Stimulated activated CD8-positive, alpha-beta memory T cell treated with anti-CD3 and anti-CD28 coated beads, Interleukin-4, amount 100 ng/mL, for 1 hour (primary cell): Measurements from ENCODE around the gene PSMC2.
A peak's percentile ranks its signal among the peaks of the same experiment; 100 is the strongest.

Source experiments
- DNase-seq, 2 donors: peaks; one replicate each; pipeline ENCODE4 v3.0.0-alpha.2; 2020; ENCODE audit warnings: low read depth in 2 of 2, low spot score in 1 of 2

PSMC2 gene

DNA sequence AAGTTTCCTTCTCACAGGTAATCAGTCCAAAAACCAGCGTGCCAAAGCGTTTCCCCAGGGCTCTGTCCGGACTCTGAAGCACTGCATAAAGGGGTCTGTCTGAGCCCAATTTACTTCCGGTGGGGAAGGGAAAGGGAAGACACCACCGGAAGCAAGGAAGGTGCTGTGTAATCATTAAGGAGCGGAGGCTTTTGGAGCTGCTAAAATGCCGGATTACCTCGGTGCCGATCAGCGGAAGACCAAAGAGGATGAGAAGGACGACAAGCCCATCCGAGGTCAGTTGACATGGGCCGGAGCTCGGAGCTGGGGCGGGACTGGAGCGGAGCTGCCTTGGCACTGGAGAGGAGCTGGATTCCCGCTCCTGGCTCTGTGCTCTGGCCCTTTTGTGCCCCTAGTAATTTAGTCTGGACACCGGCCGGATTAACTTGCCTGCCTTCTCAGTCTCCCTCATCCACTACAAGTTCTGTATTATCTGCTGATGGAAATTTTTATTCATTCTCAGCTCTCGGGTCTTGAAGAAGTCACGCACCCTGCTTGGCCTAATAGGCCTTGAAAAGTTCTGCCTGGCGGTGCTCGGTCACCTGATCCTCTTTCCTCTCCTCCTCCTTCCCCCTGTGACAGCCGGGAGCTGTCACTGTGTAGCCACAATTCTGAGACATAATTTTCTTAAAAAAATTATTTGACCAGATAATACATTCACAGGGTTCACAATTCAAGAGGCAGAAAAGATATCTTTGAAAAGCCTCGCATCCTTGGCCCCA lies at the start of gene PSMC2:
Gene PSMC2, plus strand, starts transcription at position 137 of the 761 bp plus-strand sequence. Its CDS starts 69 bp downstream, at position 206.
- peak; percentile 49 to 72 for DNase-seq

GRCh38 chr7:103297837-103298179 lies 49.6 kb upstream of the PSMC2 start:
- no peak for DNase-seq

- no peak for DNase-seq
Measured at GRCh38 chr7:103299660-103300059, 47.8 kb upstream of the PSMC2 start.

DNA sequence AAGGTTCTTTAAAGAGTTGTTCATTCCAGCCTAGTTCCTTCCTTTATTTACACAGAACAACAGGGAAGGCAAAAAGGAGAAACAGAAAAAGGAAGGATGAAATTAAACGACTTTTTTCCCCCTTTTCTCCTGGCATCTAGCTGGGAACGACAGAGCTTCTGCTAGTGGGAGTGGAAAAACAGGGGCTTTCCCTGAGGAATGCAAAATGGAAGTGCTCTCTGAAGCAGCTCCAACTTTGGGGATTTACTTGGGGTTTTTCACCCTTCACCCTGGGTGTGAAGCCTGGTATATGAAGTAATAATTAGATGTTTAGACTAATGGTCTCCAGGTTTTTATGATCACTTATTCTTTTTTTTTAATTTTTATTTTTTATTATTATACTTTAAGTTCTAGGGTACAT lies 46.0 kb upstream of the PSMC2 start:
- DNase-seq, result no peak

- no peak for DNase-seq
Measured at GRCh38 chr7:103307503-103308231, 39.8 kb upstream of the PSMC2 start.

- DNase-seq, result no peak
Measured at GRCh38 chr7:103314852-103315251, 32.6 kb upstream of the PSMC2 start.

DNA sequence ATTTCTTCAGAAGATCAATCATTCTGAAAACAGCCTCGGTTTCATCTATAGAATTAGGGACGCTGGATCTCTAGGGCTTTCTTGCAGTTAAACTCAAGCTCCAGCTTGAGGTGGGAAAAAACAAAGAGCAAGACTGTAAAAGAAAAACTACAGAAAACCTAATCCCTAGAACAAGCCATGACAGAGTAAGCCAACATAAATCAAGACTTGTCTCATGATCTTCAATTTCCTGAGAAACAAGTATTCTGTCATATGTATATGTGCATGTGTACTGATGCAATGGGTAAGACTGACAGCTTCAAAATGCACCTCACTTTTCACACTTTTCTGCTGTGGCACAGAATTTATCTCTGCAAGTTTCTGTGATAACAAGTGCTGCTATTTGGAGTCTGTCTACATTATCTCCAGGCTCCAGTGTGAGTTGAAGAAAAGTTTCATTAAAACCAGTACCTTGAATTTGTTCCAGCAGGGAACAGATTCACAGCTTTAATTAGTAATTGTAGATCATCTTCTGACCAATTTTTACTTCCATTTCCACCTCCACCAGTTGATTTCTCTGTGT lies 31.0 kb upstream of the PSMC2 start:
- no peak for DNase-seq

GRCh38 chr7:103317009-103317408 lies 30.4 kb upstream of the PSMC2 start:
- no peak for DNase-seq

- no peak for DNase-seq
Measured at GRCh38 chr7:103325744-103326143, 21.7 kb upstream of the PSMC2 start.

DNA sequence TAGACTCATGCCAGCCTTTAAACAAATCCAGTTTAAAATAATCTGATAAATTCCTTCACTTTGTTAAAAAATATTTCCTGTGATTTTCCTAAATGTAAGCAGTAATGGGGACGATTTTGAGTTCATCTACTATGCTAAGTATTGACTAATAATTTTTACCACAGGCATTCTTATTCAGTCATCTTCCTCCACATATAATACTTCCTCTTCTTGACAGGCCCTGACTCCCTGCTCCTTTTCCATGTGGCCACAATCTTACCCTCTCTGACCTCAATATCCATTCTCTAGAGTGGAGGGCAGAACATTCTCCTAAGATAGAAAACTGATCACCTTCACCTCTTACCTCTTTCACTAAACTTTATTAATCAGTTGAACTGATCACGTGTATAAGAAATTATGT lies 10.7 kb upstream of the PSMC2 start:
- DNase-seq, result no peak

DNA sequence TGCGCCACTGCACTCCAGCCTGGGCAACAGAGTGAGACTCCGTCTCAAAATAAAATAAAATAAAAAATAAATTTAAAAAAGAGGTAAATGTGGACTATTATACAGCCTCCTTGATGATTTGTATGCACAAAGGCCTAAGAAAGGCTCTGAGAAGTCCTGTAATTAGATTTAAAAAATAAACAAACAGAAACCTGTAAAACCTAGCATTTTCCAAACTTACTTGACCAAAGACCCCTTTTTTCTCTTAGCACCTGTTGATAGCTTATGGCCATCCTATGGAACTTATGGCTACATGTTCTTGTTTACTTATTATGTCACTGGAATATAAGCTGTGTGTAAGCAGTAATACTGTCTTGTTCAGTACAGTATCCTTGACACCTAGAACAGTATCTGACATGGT lies 8.6 kb upstream of the PSMC2 start:
- no peak for DNase-seq

DNA sequence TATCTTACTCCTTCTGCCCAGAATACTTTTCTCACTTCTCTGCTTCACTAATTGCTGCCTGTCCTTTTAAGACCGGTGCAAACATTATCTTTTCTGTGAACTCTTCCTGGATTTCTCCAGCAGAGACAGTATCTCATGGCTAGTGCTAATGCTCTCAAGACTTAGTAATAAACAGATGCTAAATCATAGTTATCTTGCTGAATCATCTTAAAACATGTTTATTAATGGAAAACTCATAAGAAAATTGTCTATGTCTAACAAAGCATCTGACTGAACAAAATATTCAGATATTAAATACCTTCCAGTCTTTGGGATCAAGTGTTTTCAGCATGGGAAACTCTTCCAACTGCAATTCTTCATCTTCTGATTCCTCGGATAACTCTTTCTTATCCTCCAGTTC lies 6.0 kb upstream of the PSMC2 start:
- DNase-seq, result no peak

- no peak for DNase-seq
Measured at GRCh38 chr7:103343332-103343731, 4.1 kb upstream of the PSMC2 start.

GRCh38 chr7:103343758-103344452 lies 3.5 kb upstream of the PSMC2 start:
- no peak for DNase-seq

GRCh38 chr7:103344453-103345149 lies 2.8 kb upstream of the PSMC2 start, which contains the start of gene DNAJC2:
Gene DNAJC2 (minus strand): TSS chr7:103344767. CDS start chr7:103344622, 145 bp downstream.
- peak; percentile 57 to 69 for DNase-seq

DNA sequence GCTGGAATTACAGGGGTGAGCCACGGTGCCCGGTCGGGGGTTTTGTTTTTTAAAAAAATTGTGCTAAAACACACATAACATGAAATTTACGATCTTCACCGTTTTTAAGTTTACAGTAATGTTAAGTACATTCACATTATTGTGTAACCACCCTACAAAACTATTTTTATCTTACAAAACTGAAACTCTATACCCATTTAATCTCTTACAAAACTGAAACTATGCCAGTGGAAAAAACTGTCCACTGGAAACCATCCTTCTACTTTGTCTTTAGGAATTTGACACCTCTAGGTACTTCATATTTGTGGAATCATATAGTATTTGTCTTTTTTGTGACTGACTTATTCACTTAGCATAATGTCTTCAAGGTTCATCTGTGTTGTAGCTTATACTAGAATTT lies 1.0 kb upstream of the PSMC2 start:
- DNase-seq, result no peak

DNA sequence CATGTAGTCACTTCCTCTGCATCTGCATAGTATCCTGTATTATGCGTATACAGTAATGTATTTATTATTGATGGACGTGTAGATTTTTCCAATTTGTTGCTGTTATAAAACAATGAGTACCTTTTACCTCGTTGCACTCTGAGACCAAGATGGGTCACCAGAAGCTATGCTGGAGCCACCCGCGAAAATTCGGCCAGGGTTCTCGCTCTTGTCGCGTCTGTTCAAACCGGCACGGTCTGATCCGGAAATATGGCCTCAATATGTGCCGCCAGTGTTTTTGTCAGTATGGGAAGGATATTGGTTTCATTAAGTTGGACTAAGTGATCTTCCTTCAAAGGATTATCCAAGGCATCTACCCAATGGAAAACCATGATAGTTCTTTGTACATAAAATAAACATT lies 1.0 kb downstream of the PSMC2 start:
- DNase-seq, result no peak

DNA sequence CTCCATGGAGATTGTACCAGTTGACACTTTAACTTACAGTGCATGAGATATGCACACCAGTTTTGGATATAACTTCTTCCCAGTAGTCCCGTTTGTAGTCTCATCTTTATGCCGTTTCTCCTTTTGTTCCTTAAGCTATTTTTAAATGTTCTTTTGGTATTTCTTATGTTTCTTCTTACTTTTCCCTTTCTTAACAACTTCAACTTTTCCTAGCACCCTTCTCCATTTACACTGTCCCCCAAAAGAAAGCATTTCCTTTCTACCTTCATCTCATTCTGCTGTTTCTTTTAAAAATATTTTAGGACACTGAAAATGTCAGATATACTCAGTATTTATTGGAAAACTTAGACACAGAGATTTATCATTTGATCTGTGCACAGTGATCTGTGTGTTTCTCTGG lies 1.5 kb downstream of the PSMC2 start:
- no peak for DNase-seq

DNA sequence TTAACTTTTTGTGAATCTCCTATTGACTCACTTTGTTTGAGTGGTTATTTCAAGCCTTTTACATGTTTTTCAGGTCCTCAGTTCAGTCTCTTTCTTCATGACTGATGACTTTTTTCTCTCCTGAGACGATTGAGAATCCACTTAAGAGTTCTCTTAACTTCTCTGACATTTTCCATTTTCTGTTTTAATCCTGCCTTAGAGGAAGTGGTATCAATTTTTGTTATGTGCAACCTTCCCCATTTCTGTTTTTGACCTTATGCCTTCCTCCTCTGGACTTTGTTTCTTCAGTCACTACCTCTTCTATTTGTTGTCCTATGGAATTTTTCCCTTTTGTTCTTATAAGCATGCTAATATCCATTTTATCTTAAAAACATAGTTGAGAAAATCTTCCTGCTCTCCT lies 2.4 kb downstream of the PSMC2 start:
- no peak for DNase-seq

DNA sequence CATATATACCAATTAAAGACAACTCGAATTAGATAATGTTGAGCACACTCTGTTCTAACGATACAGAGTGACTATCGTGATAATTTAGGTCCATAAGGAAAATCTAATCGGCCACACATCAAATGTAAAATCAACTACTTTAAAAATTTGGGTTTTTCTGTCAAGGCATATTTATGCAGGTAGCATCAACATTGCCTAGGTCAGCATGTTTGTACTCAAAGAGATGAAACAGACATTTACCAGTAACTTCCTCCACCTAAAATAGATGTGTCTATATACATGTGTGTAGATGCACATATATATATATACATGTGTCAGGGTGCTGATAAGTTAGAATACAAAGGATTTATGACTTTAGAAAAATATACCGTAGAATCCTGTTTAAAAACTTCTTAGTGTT lies 22.0 kb downstream of the PSMC2 start:
- no peak for DNase-seq
